ENCODE measurements around the gene WNK2.

WNK2 gene

DNA sequence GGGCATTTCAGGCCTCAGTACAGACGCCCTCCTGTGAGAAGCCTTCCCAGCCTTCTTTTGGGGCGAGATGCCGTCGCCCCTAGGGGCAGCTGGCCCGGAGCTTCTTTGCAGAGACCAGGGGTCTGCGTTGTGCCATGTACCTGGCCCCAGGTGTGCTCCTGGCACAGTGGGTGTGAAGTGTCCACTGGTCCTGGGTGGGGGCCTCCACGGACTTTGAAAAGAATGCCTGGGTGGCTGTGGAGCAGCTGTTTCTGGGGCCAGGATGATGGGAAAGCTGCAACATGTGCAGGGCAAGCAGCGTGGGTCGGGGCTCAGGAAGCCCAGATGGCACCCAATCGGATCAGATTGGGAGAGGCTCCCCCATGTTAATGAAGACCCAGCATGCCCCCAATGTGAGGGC lies 47.8 kb downstream of the WNK2 start:
- DNase-seq: no peak
- Histone ChIP-seq H2BK15ac (ENCODE audit: low read depth, poor library complexity, severe bottlenecking) (no peak overlapping the region), H2AK5ac (ENCODE audit: low read length, severe bottlenecking) (no peak overlapping the region), H3K23ac (ENCODE audit: low read length in 2 of 2) (no peak overlapping the region), H3K9me3 (ENCODE audit: control insufficient read depth, low read length) (no peaks in the 10 kb centered on the region), H2BK120ac (ENCODE audit: low read depth, low read length) (no peak overlapping the region), H3K79me1 (replicated peaks; ENCODE audit: low read length, poor library complexity, severe bottlenecking) (no peaks in the 10 kb centered on the region), H3K27ac (ENCODE audit: low read length, poor library complexity, severe bottlenecking) (no peak overlapping the region), H3K14ac (ENCODE audit: low read length in 2 of 2) (no peak overlapping the region), H3K18ac (ENCODE audit: low read depth in 1 of 2, low read length in 2 of 2) (no peak overlapping the region), H3K4ac (ENCODE audit: low read depth in 1 of 2, low read length in 2 of 2) (no peak overlapping the region), H4K91ac (ENCODE audit: low read length) (no peak overlapping the region), H3K36me3 (ENCODE audit: control insufficient read depth in 1 of 2, insufficient read depth in 2 of 2, low read depth in 1 of 2, low read length in 2 of 2) (no peaks in the 10 kb centered on the region), H4K8ac (ENCODE audit: low read length) (no peak overlapping the region), H3K27me3 (ENCODE audit: control insufficient read depth in 1 of 2, insufficient read depth in 1 of 2, low read length in 2 of 2) (peaks cover 39 to 41% of the 10 kb centered on the region in 2 experiments), H2AFZ (ENCODE audit: low read depth, low read length) (no peak overlapping the region), H2BK5ac (ENCODE audit: low read depth, low read length, poor library complexity, severe bottlenecking) (no peak overlapping the region), H3K4me3 (ENCODE audit: insufficient read depth in 1 of 2, low read depth in 1 of 2, low read length in 2 of 2) (no peak overlapping the region), H3K9ac (ENCODE audit: low read length) (no peak overlapping the region), H3K4me1 (ENCODE audit: control insufficient read depth, insufficient read depth, low read depth, low read length) (peaks cover 2% of the 10 kb centered on the region), H3K4me2 (ENCODE audit: low read length, poor library complexity, severe bottlenecking) (no peak overlapping the region), H2BK12ac (ENCODE audit: low read length in 2 of 2) (no peak overlapping the region)
- WGBS: 87% methylated on average over 10 of the region's 10 CpGs

DNA sequence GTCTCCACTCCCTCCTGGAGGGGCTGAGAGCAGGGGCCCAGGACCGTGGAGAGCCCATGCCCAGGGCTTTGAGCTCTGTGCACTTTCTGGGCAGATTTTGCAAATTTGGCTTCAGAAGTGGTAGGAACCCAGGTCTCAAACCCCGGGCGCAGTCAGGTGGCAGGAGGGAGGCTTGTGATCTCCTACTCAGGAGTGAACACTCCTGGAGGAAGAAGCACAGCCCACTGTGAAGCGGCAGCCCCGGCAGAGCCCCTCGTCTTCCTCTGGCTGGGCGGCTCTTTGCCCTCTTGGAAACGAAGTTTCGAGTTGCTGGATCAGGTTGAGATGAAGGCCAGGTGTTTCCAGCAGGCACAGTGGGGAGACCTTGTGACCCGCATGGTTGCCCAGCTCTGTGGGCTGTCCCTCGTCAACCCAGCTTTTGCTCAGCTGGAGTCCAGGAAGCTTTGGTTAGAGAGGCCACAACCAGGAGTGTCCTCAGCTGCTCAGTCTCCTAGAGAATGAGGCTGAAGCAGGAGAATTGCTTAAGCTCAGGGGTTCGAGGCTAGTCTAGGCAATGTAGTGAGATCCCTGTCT lies 48.5 kb downstream of the WNK2 start:
- no peak overlapping the region for H3K18ac ChIP-seq (ENCODE audit: low read depth in 1 of 2, low read length in 2 of 2)
- H2BK15ac ChIP-seq (ENCODE audit: low read depth, poor library complexity, severe bottlenecking): no peak overlapping the region
- no peak for DNase-seq
- H4K91ac ChIP-seq (ENCODE audit: low read length): no peak overlapping the region
- H3K27me3 ChIP-seq (ENCODE audit: control insufficient read depth in 1 of 2, insufficient read depth in 1 of 2, low read length in 2 of 2): peaks cover 41 to 46% of the 10 kb centered on the region in 2 experiments
- no peaks in the 10 kb centered on the region for H3K79me1 ChIP-seq (replicated peaks; ENCODE audit: low read length, poor library complexity, severe bottlenecking)
- H3K4me1 ChIP-seq (ENCODE audit: control insufficient read depth, insufficient read depth, low read depth, low read length): peaks cover 2% of the 10 kb centered on the region
- no peak overlapping the region for H3K4ac ChIP-seq (ENCODE audit: low read depth in 1 of 2, low read length in 2 of 2)
- WGBS: 76% methylated on average over 12 of the region's 12 CpGs
- H2BK120ac ChIP-seq (ENCODE audit: low read depth, low read length): no peak overlapping the region
- H3K23ac ChIP-seq (ENCODE audit: low read length in 2 of 2): no peak overlapping the region
- H2BK5ac ChIP-seq (ENCODE audit: low read depth, low read length, poor library complexity, severe bottlenecking): no peak overlapping the region
- no peak overlapping the region for H3K4me2 ChIP-seq (ENCODE audit: low read length, poor library complexity, severe bottlenecking)
- H3K36me3 ChIP-seq (ENCODE audit: control insufficient read depth in 1 of 2, insufficient read depth in 2 of 2, low read depth in 1 of 2, low read length in 2 of 2): no peaks in the 10 kb centered on the region
- no peak overlapping the region for H4K8ac ChIP-seq (ENCODE audit: low read length)
- H3K14ac ChIP-seq (ENCODE audit: low read length in 2 of 2): no peak overlapping the region
- no peak overlapping the region for H3K27ac ChIP-seq (ENCODE audit: low read length, poor library complexity, severe bottlenecking)
- H2BK12ac ChIP-seq (ENCODE audit: low read length in 2 of 2): no peak overlapping the region
- no peak overlapping the region for H2AFZ ChIP-seq (ENCODE audit: low read depth, low read length)
- no peak overlapping the region for H3K4me3 ChIP-seq (ENCODE audit: insufficient read depth in 1 of 2, low read depth in 1 of 2, low read length in 2 of 2)
- no peak overlapping the region for H3K9ac ChIP-seq (ENCODE audit: low read length)
- H2AK5ac ChIP-seq (ENCODE audit: low read length, severe bottlenecking): no peak overlapping the region
- H3K9me3 ChIP-seq (ENCODE audit: control insufficient read depth, low read length): no peaks in the 10 kb centered on the region

DNA sequence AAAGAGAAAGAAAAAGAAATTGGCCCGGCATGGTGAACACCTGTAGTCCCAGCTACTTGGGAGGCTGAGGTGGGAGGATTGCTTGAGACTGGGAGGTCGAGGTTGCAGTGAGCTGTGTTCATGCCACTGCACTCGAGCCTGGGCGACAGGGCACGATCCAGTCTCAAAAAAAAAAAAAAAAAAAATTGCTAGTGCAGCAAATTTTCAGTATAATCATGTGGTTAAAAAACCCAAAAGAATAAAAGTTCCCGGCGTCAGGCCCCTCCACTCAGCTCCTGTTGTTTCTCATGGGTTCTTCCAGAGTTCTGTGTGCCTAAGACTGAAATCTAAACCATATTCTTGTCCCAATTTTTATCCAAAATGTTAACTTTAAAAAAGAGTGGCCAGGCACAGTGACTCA lies 49.1 kb downstream of the WNK2 start:
- H4K91ac ChIP-seq (ENCODE audit: low read length): no peak overlapping the region
- no peak overlapping the region for H2BK120ac ChIP-seq (ENCODE audit: low read depth, low read length)
- no peak overlapping the region for H3K4me2 ChIP-seq (ENCODE audit: low read length, poor library complexity, severe bottlenecking)
- DNase-seq: no peak
- H3K79me1 ChIP-seq (replicated peaks; ENCODE audit: low read length, poor library complexity, severe bottlenecking): no peaks in the 10 kb centered on the region
- H3K36me3 ChIP-seq (ENCODE audit: control insufficient read depth in 1 of 2, insufficient read depth in 2 of 2, low read depth in 1 of 2, low read length in 2 of 2): no peaks in the 10 kb centered on the region
- H3K27me3 ChIP-seq (ENCODE audit: control insufficient read depth in 1 of 2, insufficient read depth in 1 of 2, low read length in 2 of 2): peaks cover 41 to 52% of the 10 kb centered on the region in 2 experiments
- WGBS: 84% methylated on average over 4 of the region's 7 CpGs
- H3K4me1 ChIP-seq (ENCODE audit: control insufficient read depth, insufficient read depth, low read depth, low read length): peaks cover 2% of the 10 kb centered on the region
- no peak overlapping the region for H2AK5ac ChIP-seq (ENCODE audit: low read length, severe bottlenecking)
- H2BK5ac ChIP-seq (ENCODE audit: low read depth, low read length, poor library complexity, severe bottlenecking): no peak overlapping the region
- no peak overlapping the region for H4K8ac ChIP-seq (ENCODE audit: low read length)
- H3K18ac ChIP-seq (ENCODE audit: low read depth in 1 of 2, low read length in 2 of 2): no peak overlapping the region
- H3K4ac ChIP-seq (ENCODE audit: low read depth in 1 of 2, low read length in 2 of 2): no peak overlapping the region
- H3K23ac ChIP-seq (ENCODE audit: low read length in 2 of 2): no peak overlapping the region
- H3K9me3 ChIP-seq (ENCODE audit: control insufficient read depth, low read length): no peaks in the 10 kb centered on the region
- H3K9ac ChIP-seq (ENCODE audit: low read length): no peak overlapping the region
- no peak overlapping the region for H3K27ac ChIP-seq (ENCODE audit: low read length, poor library complexity, severe bottlenecking)
- H2AFZ ChIP-seq (ENCODE audit: low read depth, low read length): no peak overlapping the region
- H2BK12ac ChIP-seq (ENCODE audit: low read length in 2 of 2): no peak overlapping the region
- H2BK15ac ChIP-seq (ENCODE audit: low read depth, poor library complexity, severe bottlenecking): no peak overlapping the region
- no peak overlapping the region for H3K14ac ChIP-seq (ENCODE audit: low read length in 2 of 2)
- no peak overlapping the region for H3K4me3 ChIP-seq (ENCODE audit: insufficient read depth in 1 of 2, low read depth in 1 of 2, low read length in 2 of 2)

DNA sequence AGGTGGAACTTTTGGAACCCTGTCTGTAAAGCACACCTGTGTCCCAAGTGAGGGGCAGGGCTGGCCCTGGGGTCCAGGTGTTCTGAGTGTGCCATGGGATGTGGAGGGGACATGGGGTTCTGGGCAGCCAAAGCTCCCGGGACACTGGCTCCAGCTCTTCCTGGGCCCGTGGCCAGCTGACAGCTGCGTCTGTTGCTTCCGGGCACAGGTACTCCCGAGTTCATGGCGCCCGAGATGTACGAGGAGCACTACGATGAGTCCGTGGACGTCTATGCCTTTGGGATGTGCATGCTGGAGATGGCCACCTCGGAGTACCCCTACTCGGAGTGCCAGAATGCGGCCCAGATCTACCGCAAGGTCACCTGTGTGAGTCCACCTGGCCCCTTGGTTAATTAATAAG lies 50.7 kb downstream of the WNK2 start:
- H3K9me3 ChIP-seq (ENCODE audit: control insufficient read depth, low read length): no peaks in the 10 kb centered on the region
- no peak overlapping the region for H4K8ac ChIP-seq (ENCODE audit: low read length)
- H2BK12ac ChIP-seq (ENCODE audit: low read length in 2 of 2): no peak overlapping the region
- no peak overlapping the region for H3K27ac ChIP-seq (ENCODE audit: low read length, poor library complexity, severe bottlenecking)
- H3K4ac ChIP-seq (ENCODE audit: low read depth in 1 of 2, low read length in 2 of 2): no peak overlapping the region
- H3K18ac ChIP-seq (ENCODE audit: low read depth in 1 of 2, low read length in 2 of 2): no peak overlapping the region
- H3K4me1 ChIP-seq (ENCODE audit: control insufficient read depth, insufficient read depth, low read depth, low read length): peaks cover 2% of the 10 kb centered on the region
- H2BK15ac ChIP-seq (ENCODE audit: low read depth, poor library complexity, severe bottlenecking): no peak overlapping the region
- peaks cover 31 to 52% of the 10 kb centered on the region in 2 experiments for H3K27me3 ChIP-seq (ENCODE audit: control insufficient read depth in 1 of 2, insufficient read depth in 1 of 2, low read length in 2 of 2)
- H3K4me3 ChIP-seq (ENCODE audit: insufficient read depth in 1 of 2, low read depth in 1 of 2, low read length in 2 of 2): no peak overlapping the region
- 89% methylated on average over 15 of the region's 15 CpGs for WGBS
- no peak for DNase-seq
- no peak overlapping the region for H2BK5ac ChIP-seq (ENCODE audit: low read depth, low read length, poor library complexity, severe bottlenecking)
- H3K36me3 ChIP-seq (ENCODE audit: control insufficient read depth in 1 of 2, insufficient read depth in 2 of 2, low read depth in 1 of 2, low read length in 2 of 2): no peaks in the 10 kb centered on the region
- H3K4me2 ChIP-seq (ENCODE audit: low read length, poor library complexity, severe bottlenecking): no peak overlapping the region
- H3K14ac ChIP-seq (ENCODE audit: low read length in 2 of 2): no peak overlapping the region
- H3K79me1 ChIP-seq (replicated peaks; ENCODE audit: low read length, poor library complexity, severe bottlenecking): no peaks in the 10 kb centered on the region
- no peak overlapping the region for H2AK5ac ChIP-seq (ENCODE audit: low read length, severe bottlenecking)
- no peak overlapping the region for H3K23ac ChIP-seq (ENCODE audit: low read length in 2 of 2)
- no peak overlapping the region for H2BK120ac ChIP-seq (ENCODE audit: low read depth, low read length)
- H2AFZ ChIP-seq (ENCODE audit: low read depth, low read length): no peak overlapping the region
- no peak overlapping the region for H4K91ac ChIP-seq (ENCODE audit: low read length)
- no peak overlapping the region for H3K9ac ChIP-seq (ENCODE audit: low read length)
